HG02763 (cell line): ENCODE measurements around the gene LIG3.
"Not testable (repeated sequence)": the region's sequence is repeated elsewhere in the genome, so short reads cannot be mapped to it uniquely, and the experiment has no call there.

ENCODE experiments used
- ATAC-seq: cut with Tn5 transposase; IDR thresholded peaks from one replicate; pipeline ENCODE4 v1.9.1; 2021; ENCODE audit warnings: mild to moderate bottlenecking, moderate library complexity; ENCODE audit not compliant: unreplicated experiment

LIG3 gene

GRCh38 chr17:34998205-34998604 lies 17.9 kb downstream of the LIG3 start:
- no peak for ATAC-seq

GRCh38 chr17:34999456-34999855 lies 19.1 kb downstream of the LIG3 start:
- ATAC-seq = no peak

GRCh38 chr17:35000965-35001364 lies 20.7 kb downstream of the LIG3 start:
- not testable (repeated sequence) for ATAC-seq

- no peak for ATAC-seq
Observed at GRCh38 chr17:35001549-35001948, 21.2 kb downstream of the LIG3 start.

- ATAC-seq = no peak
Observed at GRCh38 chr17:35002876-35003551, 22.7 kb downstream of the LIG3 start.

- no peak for ATAC-seq
Observed at GRCh38 chr17:35003778-35004177, 23.5 kb downstream of the LIG3 start.

- no peak for ATAC-seq
Observed at GRCh38 chr17:35006345-35006744, 26.0 kb downstream of the LIG3 start.

- no peak for ATAC-seq
Observed at GRCh38 chr17:35006961-35007360, 26.6 kb downstream of the LIG3 start.

- no peak for ATAC-seq
Observed at GRCh38 chr17:35010093-35010492, 29.8 kb downstream of the LIG3 start.

GRCh38 chr17:35011671-35012216 lies 31.4 kb downstream of the LIG3 start:
- ATAC-seq = no peak

- no peak for ATAC-seq
Observed at GRCh38 chr17:35016369-35016768, 36.1 kb downstream of the LIG3 start.

- no peak for ATAC-seq
Observed at GRCh38 chr17:35017021-35017420, 36.7 kb downstream of the LIG3 start.

- ATAC-seq = no peak
Observed at GRCh38 chr17:35018814-35019213, 38.5 kb downstream of the LIG3 start.

- ATAC-seq = no peak
Observed at GRCh38 chr17:35019386-35020179, 39.3 kb downstream of the LIG3 start.

- ATAC-seq = no peak
Observed at GRCh38 chr17:35021520-35022380, 41.4 kb downstream of the LIG3 start.

GRCh38 chr17:35022536-35023063 lies 42.3 kb downstream of the LIG3 start:
- no peak for ATAC-seq

GRCh38 chr17:35023538-35023937 lies 43.2 kb downstream of the LIG3 start:
- no peak for ATAC-seq

GRCh38 chr17:35025541-35025940 lies 45.2 kb downstream of the LIG3 start:
- ATAC-seq = no peak

GRCh38 chr17:35028097-35028496 lies 47.8 kb downstream of the LIG3 start:
- not testable (repeated sequence) for ATAC-seq

- no peak for ATAC-seq
Observed at GRCh38 chr17:35028531-35029262, 48.4 kb downstream of the LIG3 start.
